22Rv1 (cell line): ENCODE data around the gene SLC6A3.

Experiments
- H3K27ac ChIP-seq: fragments of 450-650 bp; 2 replicates; pipeline ENCODE4 v1.5.1; 2017
- ZFX ChIP-seq: fragments of 450-650 bp; IDR thresholded peaks from 2 replicates; pipeline ENCODE4 v1.6.1; 2017; ENCODE audit warnings: antibody characterized with exemption, borderline replicate concordance
- TF ChIP-seq, protein P1 (sequence below): fragments of 450-650 bp; IDR thresholded peaks from 2 replicates; pipeline ENCODE4 v1.5.1; 2017; ENCODE audit warnings: mild to moderate bottlenecking

SLC6A3 gene

DNA sequence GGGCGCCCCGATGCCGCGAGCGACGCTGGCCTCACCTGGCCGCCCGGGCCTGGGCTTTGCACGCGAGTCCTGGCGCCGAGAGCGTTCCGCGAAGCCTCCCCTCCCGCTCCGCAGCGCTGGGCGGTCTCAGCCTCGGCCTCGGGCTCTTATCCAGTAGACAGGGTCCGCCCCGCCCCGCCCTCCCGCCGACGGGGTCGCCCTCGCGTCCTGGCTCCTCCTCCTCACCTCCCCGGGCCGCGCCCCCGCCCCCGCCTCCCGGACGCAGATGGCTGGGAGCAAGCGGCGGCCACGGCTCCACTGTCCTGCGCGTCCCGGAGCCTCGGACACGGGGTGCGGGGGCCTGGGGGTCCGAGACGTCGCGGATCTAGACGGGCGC, at the start of gene SLC6A3:
Gene SLC6A3, minus strand, starts transcription at position 128 of the 376 bp plus-strand sequence. CDS start 2,243 bp downstream, outside the sequence.
- H3K27ac ChIP-seq, result no peak within 1 kb of the TSS
- TF ChIP-seq, protein P1, sequence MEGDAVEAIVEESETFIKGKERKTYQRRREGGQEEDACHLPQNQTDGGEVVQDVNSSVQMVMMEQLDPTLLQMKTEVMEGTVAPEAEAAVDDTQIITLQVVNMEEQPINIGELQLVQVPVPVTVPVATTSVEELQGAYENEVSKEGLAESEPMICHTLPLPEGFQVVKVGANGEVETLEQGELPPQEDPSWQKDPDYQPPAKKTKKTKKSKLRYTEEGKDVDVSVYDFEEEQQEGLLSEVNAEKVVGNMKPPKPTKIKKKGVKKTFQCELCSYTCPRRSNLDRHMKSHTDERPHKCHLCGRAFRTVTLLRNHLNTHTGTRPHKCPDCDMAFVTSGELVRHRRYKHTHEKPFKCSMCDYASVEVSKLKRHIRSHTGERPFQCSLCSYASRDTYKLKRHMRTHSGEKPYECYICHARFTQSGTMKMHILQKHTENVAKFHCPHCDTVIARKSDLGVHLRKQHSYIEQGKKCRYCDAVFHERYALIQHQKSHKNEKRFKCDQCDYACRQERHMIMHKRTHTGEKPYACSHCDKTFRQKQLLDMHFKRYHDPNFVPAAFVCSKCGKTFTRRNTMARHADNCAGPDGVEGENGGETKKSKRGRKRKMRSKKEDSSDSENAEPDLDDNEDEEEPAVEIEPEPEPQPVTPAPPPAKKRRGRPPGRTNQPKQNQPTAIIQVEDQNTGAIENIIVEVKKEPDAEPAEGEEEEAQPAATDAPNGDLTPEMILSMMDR, result no peak
- no peak for TF ChIP-seq ZFX

DNA sequence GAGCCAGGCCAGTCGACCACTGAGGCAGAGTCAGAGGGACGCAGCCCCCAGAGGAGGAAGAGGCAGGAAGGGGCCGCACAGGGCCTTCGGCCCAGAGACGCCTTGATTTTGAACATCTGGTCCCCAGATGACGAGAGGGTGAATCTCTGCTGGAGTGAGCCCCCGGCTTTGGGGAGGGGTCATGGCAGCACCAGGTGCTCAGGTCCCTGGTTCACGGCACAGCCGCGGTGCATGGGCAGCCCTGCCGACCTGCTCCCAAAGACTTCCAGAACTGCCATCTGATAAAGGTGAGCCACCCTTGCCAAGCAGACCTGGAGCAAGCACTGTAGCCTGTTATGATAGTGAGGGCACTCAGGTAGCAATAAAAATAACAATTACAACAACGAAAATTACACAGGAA, 48.7 kb upstream of the SLC6A3 start:
- H3K27ac ChIP-seq, result no peak overlapping the region
- TF ChIP-seq, protein P1, result no peak
- TF ChIP-seq ZFX, result no peak

DNA sequence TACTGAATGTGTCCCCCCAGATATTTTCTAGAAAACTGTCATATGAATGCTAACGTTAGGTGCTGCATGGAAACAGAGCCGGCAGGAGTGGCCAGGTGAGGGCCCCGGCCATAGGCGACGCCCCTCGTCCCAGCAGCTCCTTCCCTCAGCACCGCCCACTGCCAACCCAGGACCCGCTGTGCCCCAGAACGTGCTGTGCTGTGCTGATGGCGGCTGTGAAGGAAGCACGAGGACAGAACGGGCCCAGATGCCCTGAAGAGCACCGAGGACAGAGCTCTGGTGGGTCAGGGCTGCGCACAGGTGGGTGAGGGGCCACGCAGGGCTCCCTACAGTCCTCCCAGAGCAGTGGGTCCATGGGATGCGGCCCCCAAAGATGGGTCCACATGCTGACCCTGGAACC, 48.2 kb upstream of the SLC6A3 start:
- no peak for TF ChIP-seq ZFX
- TF ChIP-seq, protein P1, result no peak
- no peak overlapping the region for H3K27ac ChIP-seq

DNA sequence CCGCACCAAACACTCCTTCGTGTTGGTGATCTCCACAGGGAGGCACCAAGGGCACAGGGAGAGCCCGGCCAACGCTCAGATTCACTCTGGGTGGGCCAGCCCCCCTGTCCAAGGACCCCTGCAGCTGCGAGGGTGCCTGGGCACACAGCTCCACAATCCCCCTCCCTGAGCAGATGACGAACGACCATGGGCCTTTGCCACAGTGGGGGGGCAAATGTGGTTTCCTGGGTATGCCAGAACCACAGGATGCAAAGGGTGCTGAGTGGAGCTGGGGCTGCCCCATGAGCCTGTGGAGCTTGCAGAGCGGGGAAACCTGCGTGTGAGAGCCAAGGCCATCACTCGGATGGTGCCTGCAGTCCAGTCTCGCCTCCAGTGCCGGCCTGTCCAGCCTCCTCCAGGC, 47.5 kb upstream of the SLC6A3 start:
- no peak overlapping the region for H3K27ac ChIP-seq
- TF ChIP-seq, protein P1, result no peak
- TF ChIP-seq ZFX, result no peak

DNA sequence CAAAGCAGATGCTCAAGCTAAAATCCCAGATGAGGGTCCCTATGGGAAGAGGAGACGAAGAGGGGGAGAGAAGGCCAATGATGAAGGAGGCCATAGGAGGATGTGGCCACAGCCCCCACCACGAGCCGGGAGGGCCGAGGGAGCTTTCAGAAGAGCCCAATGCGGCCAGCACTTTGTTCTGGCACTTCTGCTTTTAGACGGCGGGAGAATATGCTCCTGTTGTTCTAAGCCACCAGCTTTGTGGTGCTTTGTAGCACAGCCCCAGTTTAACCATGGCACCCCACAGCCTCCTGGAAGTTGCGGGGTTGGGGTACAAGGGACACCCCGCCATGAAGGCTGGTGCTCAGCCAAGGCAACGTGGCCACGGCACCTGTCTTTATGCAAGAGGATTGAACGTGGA, 45.1 kb upstream of the SLC6A3 start:
- TF ChIP-seq, protein P1, result no peak
- no peak for TF ChIP-seq ZFX

GRCh38 chr5:1489754-1490153, 44.5 kb upstream of the SLC6A3 start:
- TF ChIP-seq, protein P1, result no peak
- no peak for TF ChIP-seq ZFX
- no peak overlapping the region for H3K27ac ChIP-seq

More for the DNA sequence above, 45.1 kb upstream of the SLC6A3 start:
- H3K27ac ChIP-seq, result no peak overlapping the region

DNA sequence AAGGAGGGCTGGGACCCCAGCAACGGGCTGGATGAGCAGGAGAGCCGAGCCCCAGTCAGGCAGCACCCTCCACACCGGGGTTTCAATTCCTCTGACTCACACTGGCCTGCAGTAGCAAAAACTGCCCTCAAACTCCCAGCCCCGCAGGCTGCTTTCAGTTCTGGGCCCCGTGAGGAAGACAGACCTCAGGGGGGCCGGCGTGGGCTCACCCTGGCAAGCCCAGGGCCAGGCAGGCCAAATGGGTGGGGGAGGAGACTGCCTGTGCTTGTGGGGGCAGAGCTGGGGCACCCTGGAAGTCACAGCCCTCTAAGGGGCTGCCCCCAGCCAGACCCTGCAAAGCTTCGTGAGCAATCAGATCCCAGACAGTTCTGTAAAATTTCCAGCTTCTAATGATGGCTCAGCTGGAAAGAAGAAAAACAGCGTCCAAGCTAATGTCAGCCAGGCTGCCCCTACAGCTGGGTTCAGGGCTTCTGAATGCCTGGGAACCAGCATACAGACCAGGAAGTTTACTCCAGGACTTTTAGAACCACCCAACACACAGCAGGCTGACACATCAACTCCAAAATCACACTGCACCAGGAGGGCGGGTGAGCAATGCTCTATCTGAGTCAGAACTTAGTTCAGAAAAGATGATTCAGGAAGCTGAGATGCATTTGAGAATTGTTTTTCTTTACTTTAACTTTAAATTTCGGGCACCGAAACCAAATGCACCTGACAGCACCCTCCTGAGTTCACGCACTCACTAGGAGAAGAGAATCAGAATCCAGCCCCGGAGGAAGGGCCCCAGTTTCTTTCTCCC, 43.8 kb upstream of the SLC6A3 start:
- H3K27ac ChIP-seq, result no peak overlapping the region
- no peak for TF ChIP-seq ZFX
- TF ChIP-seq, protein P1, result no peak
